GM12891 (cell line): ENCODE results near the gene FHIT.

Experiments
- POLR2A ChIP-seq: IDR thresholded peaks from 2 replicates; pipeline ENCODE4 v1.6.1; 2011; ENCODE audit warnings: low read depth, low read length, control low read depth
- POLR2AphosphoS5 ChIP-seq: IDR thresholded peaks from 2 replicates; pipeline ENCODE4 v1.6.1; 2011; ENCODE audit warnings: low read depth, low read length, control low read depth
- SPI1 ChIP-seq: IDR thresholded peaks from 2 replicates; pipeline ENCODE4 v1.6.1; 2011; ENCODE audit warnings: low read depth, low read length, control low read depth

GRCh38 chr3:60992395-60992794, 258.9 kb downstream of the FHIT start:
- TF ChIP-seq POLR2A = no peak
- no peak for TF ChIP-seq POLR2AphosphoS5
- TF ChIP-seq SPI1 = 0 out of 2 replicates have a peak, but pooled peaks have one; percentile 10
